Fibroblast of the aortic adventitia (primary cell): ENCODE measurements around the gene CSNK1D. TPM values are rescaled to one million over a fixed set of nuclear protein-coding genes. Genes with fewer than 3 reads are reported as not detected.
A peak's percentile ranks its signal among the peaks of the same experiment; 100 is the strongest.

Source experiments
- DNase-seq: peaks from one replicate; pipeline ENCODE4 v3.0.0-alpha.2; 2010; ENCODE audit warnings: low read depth
- H3K4me3 ChIP-seq: 2 replicates; pipeline ENCODE4 v1.5.1; 2011; ENCODE audit warnings: low read depth, mild to moderate bottlenecking, control low read depth, low read length, moderate library complexity
- total RNA-seq: library from RNA; depleted of rRNA; stranded (reverse); fragments of >200 nt; gene quantifications from 2 replicates; pipeline ENCODE4 v1.2.3, GENCODE V29; 2012; ENCODE audit warnings: low replicate concordance
- TF ChIP-seq, protein P1 (sequence below): IDR thresholded peaks from 2 replicates; pipeline ENCODE4 v1.5.1; 2011; ENCODE audit warnings: mild to moderate bottlenecking, low read length, control low read depth, inconsistent platforms; ENCODE audit not compliant: insufficient read depth

The CSNK1D gene
- 28.9 and 52.7 TPM in 2 replicates for total RNA-seq

- TF ChIP-seq, protein P1, sequence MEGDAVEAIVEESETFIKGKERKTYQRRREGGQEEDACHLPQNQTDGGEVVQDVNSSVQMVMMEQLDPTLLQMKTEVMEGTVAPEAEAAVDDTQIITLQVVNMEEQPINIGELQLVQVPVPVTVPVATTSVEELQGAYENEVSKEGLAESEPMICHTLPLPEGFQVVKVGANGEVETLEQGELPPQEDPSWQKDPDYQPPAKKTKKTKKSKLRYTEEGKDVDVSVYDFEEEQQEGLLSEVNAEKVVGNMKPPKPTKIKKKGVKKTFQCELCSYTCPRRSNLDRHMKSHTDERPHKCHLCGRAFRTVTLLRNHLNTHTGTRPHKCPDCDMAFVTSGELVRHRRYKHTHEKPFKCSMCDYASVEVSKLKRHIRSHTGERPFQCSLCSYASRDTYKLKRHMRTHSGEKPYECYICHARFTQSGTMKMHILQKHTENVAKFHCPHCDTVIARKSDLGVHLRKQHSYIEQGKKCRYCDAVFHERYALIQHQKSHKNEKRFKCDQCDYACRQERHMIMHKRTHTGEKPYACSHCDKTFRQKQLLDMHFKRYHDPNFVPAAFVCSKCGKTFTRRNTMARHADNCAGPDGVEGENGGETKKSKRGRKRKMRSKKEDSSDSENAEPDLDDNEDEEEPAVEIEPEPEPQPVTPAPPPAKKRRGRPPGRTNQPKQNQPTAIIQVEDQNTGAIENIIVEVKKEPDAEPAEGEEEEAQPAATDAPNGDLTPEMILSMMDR: no peak
- peak; percentile 82 for DNase-seq
- peak within 1 kb of the TSS; percentile 82 for H3K4me3 ChIP-seq
These were observed at the start of gene CSNK1D for GRCh38 chr17:82273327-82274133. CSNK1D (minus strand) TSS chr17:82273700; CDS start chr17:82273381, 319 bp downstream.

DNA sequence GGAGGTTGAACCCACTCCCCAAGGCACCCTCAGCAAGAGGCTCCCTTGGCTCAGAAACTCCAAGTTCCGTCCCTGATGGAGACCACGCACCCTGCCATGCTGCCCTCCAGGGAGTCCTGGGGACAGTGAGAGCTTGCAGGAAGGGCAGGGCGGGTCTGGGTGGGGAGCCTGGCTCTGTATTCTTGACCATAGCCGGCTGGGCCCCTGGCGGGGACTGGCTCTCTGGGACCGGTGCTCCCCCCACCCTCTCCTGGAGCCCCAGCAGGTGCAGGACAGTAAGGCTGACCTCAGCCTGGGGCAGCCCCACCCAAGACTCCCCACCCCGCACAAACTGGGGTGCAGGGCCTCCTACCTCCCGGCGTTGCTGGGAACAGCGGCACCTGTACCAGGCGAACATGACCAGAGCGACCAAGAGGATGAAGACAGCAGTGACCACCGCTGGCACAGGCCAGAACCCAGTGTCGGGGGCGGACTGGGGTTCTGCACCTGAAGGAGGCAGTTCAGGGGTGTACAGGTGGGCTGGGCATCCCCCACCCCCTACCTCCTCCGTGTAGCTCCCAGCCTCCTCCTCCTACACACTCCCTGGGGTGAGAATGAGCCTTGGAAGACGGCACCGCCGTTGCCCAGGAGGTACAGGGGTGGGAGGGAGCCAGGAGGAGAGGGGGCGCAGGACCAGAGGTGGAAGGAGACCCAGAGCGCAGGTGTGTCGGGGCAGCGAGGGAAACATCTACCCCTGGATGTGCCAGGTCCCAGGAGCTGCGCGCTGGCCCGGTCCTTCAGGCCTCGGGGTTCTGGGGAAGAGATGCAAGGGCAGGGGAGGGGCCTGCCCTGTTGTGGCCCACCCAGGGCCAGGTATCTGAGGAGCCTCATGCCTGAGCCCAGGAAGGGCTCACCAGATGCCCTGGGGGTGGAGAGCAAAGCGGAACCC lies 49.3 kb upstream of the CSNK1D start:
- no peak for DNase-seq
- no peak overlapping the region for H3K4me3 ChIP-seq
- TF ChIP-seq, protein P1: no peak

DNA sequence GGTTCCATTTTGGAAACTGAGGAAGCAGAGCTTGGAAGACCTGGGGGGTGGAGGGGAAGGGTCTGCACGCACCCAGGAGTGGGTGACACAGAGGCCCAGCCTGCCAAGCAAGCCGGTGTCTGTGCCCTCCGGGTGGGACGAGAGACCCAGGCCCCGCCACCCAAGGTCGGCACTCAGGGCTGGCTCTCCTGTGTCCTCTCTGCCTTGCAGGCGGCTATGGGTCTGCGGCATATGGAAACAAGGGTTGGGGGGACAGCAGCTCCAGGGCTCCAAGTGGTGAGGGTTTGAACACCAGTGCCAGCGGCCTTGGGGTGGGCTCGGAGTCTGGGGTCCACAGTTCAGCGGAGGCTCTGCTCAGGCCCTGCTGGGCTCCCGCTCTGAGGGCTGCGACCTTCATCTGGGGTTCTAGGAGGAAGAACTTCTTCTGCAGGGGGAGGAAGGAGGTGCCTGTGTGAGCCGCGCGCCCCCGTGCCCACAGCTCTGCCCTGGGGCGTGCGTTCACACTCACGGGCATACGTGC lies 48.5 kb upstream of the CSNK1D start:
- DNase-seq: no peak
- TF ChIP-seq, protein P1: no peak

GRCh38 chr17:82320956-82321927 lies 47.7 kb upstream of the CSNK1D start:
- no peak overlapping the region for H3K4me3 ChIP-seq
- TF ChIP-seq, protein P1: peak; percentile 62
- DNase-seq: no peak

More for the DNA sequence above, 48.5 kb upstream of the CSNK1D start:
- H3K4me3 ChIP-seq: no peak overlapping the region

GRCh38 chr17:82320140-82320840 lies 46.8 kb upstream of the CSNK1D start:
- no peak for DNase-seq
- TF ChIP-seq, protein P1: no peak

More at GRCh38 chr17:82320140-82320840, 46.8 kb upstream of the CSNK1D start:
- no peak overlapping the region for H3K4me3 ChIP-seq
